Smooth muscle cell (in vitro differentiated cells): ENCODE data around the gene TEX54. TPM values are rescaled to one million over a fixed set of nuclear protein-coding genes. Genes with fewer than 3 reads are reported as not detected.

Experiments
- DNase-seq: peaks from one replicate; lab custom pipeline; 2025; ENCODE audit not compliant: unreplicated experiment; lab: John Stamatoyannopoulos, UW
- H2AFZ ChIP-seq: fragments of 200-600 bp; sonication (generic); 2 replicates; pipeline ENCODE4 v1.6.0; 2016; ENCODE audit warnings: antibody characterized with exemption, low read depth, mild to moderate bottlenecking
- H3F3A ChIP-seq: fragments of 200-600 bp; sonication (generic); 2 replicates; pipeline ENCODE4 v1.6.0; 2017; ENCODE audit warnings: antibody characterized with exemption, low read depth
- H3K27ac ChIP-seq: fragments of 200-600 bp; sonication (generic); 2 replicates; pipeline ENCODE4 v1.5.1; 2016; ENCODE audit warnings: low read depth, mild to moderate bottlenecking
- H3K27me3 ChIP-seq: fragments of 200-600 bp; sonication (generic); 2 replicates; pipeline ENCODE4 v1.6.1; 2016; ENCODE audit warnings: low read depth, mild to moderate bottlenecking
- H3K36me3 ChIP-seq: fragments of 200-600 bp; sonication (generic); 2 replicates; pipeline ENCODE4 v1.5.1; 2016; ENCODE audit warnings: low read depth
- H3K4me1 ChIP-seq: fragments of 200-600 bp; sonication (generic); 2 replicates; pipeline ENCODE4 v1.5.1; 2016; ENCODE audit warnings: low read depth
- H3K4me2 ChIP-seq: fragments of 200-600 bp; sonication (generic); 2 replicates; pipeline ENCODE4 v1.6.0; 2016; ENCODE audit warnings: mild to moderate bottlenecking
- H3K4me3 ChIP-seq: fragments of 200-600 bp; sonication (generic); 2 replicates; pipeline ENCODE4 v1.5.1; 2016; ENCODE audit warnings: mild to moderate bottlenecking
- H3K79me2 ChIP-seq: fragments of 200-600 bp; sonication (generic); 2 replicates; pipeline ENCODE4 v1.6.0; 2016; ENCODE audit warnings: low read depth, mild to moderate bottlenecking
- H3K9ac ChIP-seq: fragments of 200-600 bp; sonication (generic); 2 replicates; pipeline ENCODE4 v1.6.0; 2016; ENCODE audit warnings: low read depth
- H3K9me3 ChIP-seq: fragments of 200-600 bp; sonication (generic); replicated peaks from 2 replicates; pipeline ENCODE4 v1.5.1; 2016; ENCODE audit warnings: low read depth
- H4K20me1 ChIP-seq: fragments of 200-600 bp; sonication (generic); 2 replicates; pipeline ENCODE4 v1.6.0; 2016; ENCODE audit warnings: low read depth
- CTCF ChIP-seq: fragments of 200-600 bp; sonication (generic); IDR thresholded peaks from 2 replicates; pipeline ENCODE4 v1.5.1; 2017; ENCODE audit warnings: borderline replicate concordance, mild to moderate bottlenecking, antibody characterized with exemption; ENCODE audit not compliant: insufficient read depth, poor library complexity, severe bottlenecking
- WGBS: methylation state at CpG from one replicate; pipeline ENCODE4 v1.1.7; 2016; ENCODE audit warnings: low lambda C conversion rate; 5-methylcytosine and 5-hydroxymethylcytosine counted together
- polyA plus RNA-seq: library from polyadenylated mRNA; unstranded; fragments of >200 nt; fragmentation: Nextera tagmentation; extraction: Ambion mirVana; gene quantifications from 2 replicates; pipeline ENCODE4 v1.2.1, GENCODE V29; 2016
- total RNA-seq: library from RNA; depleted of rRNA; stranded (reverse); fragments of >200 nt; gene quantifications from 2 replicates; pipeline ENCODE4 v1.2.3, GENCODE V29; 2014

The TEX54 gene
- total and polyA plus RNA-seq, 2 experiments from 2014 or later: 1.4 TPM; not detected in 1

GRCh38 chr11:62880803-62881578 is 48.4 kb upstream of the TEX54 start, which contains the start of gene SLC3A2:
Gene SLC3A2 (plus strand): TSS chr11:62880896. CDS start chr11:62881024, 128 bp downstream.
- WGBS: under 1% methylated on average over 63 of the region's 69 CpGs
- Histone ChIP-seq H3K9ac (peak within 1 kb of the TSS; percentile 99), H3K4me3 (peak within 1 kb of the TSS; percentile 81), H3K4me2 (peak within 1 kb of the TSS; percentile 86), H2AFZ (peak within 1 kb of the TSS; percentile 40), H3F3A (peaks cover 45% of the 10 kb centered on the region), H3K27ac (peak within 1 kb of the TSS; percentile 100), H3K9me3 (no peaks in the 10 kb centered on the region), H3K36me3 (peaks cover 9% of the 10 kb centered on the region), H3K79me2 (peaks cover 53% of the 10 kb centered on the region), H3K4me1 (peaks cover 28% of the 10 kb centered on the region), H4K20me1 (peaks cover 36% of the 10 kb centered on the region), H3K27me3 (no peaks in the 10 kb centered on the region)
- TF ChIP-seq CTCF: peak; percentile 76
- peak; percentile 95 for DNase-seq

- Histone ChIP-seq H3K27me3 (no peaks in the 10 kb centered on the region), H3K36me3 (peaks cover 3% of the 10 kb centered on the region), H2AFZ (peak overlapping the region; percentile 40), H3K9ac (peak overlapping the region; percentile 99), H3F3A (peaks cover 39% of the 10 kb centered on the region), H3K79me2 (peaks cover 47% of the 10 kb centered on the region), H4K20me1 (peaks cover 29% of the 10 kb centered on the region), H3K9me3 (no peaks in the 10 kb centered on the region), H3K4me2 (peak overlapping the region; percentile 86), H3K4me3 (peak overlapping the region; percentile 81), H3K27ac (peak overlapping the region; percentile 100), H3K4me1 (peaks cover 28% of the 10 kb centered on the region)
- WGBS: 5% methylated on average over 14 of the region's 16 CpGs
- no peak for TF ChIP-seq CTCF
- peak; percentile 67 for DNase-seq
These were observed 47.7 kb upstream of the TEX54 start for GRCh38 chr11:62880231-62880802.

- H2AFZ ChIP-seq: no peak overlapping the region
- H3K79me2 ChIP-seq: peaks cover 39% of the 10 kb centered on the region
- H3K27ac ChIP-seq: peak overlapping the region; percentile 100
- WGBS: 85% methylated on average over 7 of the region's 7 CpGs
- TF ChIP-seq CTCF: no peak
- peak overlapping the region; percentile 86 for H3K4me2 ChIP-seq
- H3F3A ChIP-seq: peaks cover 32% of the 10 kb centered on the region
- H3K4me1 ChIP-seq: peaks cover 28% of the 10 kb centered on the region
- no peaks in the 10 kb centered on the region for H3K36me3 ChIP-seq
- peaks cover 20% of the 10 kb centered on the region for H4K20me1 ChIP-seq
- H3K4me3 ChIP-seq: peak overlapping the region; percentile 81
- no peaks in the 10 kb centered on the region for H3K9me3 ChIP-seq
- peak overlapping the region; percentile 99 for H3K9ac ChIP-seq
- no peak for DNase-seq
- H3K27me3 ChIP-seq: no peaks in the 10 kb centered on the region
These were observed 46.8 kb upstream of the TEX54 start for GRCh38 chr11:62879235-62879978.
